Liver (tissue), 3 donors: ENCODE data around the gene FAIM2.

Source experiments
- CTCF ChIP-seq: fragments of 150-350 bp; IDR thresholded peaks from 2 replicates; pipeline ENCODE4 v1.5.1; 2017; ENCODE audit warnings: improper control_type of control experiment, low read depth, low read length; ENCODE audit not compliant: missing input control
- EGR1 ChIP-seq, 2 donors: IDR thresholded peaks; 2 replicates each; pipeline ENCODE4 v1.6.1; 2016 to 2018; ENCODE audit warnings: antibody characterized with exemption in 2 of 2, low read depth in 2 of 2
- FOXA1 ChIP-seq: IDR thresholded peaks from 2 replicates; pipeline ENCODE4 v1.6.1; 2016; ENCODE audit warnings: antibody characterized with exemption
- FOXA2 ChIP-seq: IDR thresholded peaks from 2 replicates; pipeline ENCODE4 v1.6.1; 2016; ENCODE audit warnings: antibody characterized with exemption
- GABPA ChIP-seq, 2 donors: IDR thresholded peaks in 1 of 2; conservative IDR thresholded peaks in 1 of 2; 2 replicates each; pipeline ENCODE4 v1.6.1; 2016; ENCODE audit warnings: antibody characterized with exemption in 2 of 2, mild to moderate bottlenecking in 1 of 2, moderate library complexity in 1 of 2
- HNF4G ChIP-seq: IDR thresholded peaks from 2 replicates; pipeline ENCODE4 v1.6.1; 2016; ENCODE audit warnings: antibody characterized with exemption
- JUND ChIP-seq, 2 donors: IDR thresholded peaks; 2 replicates each; pipeline ENCODE4 v1.6.1; 2016; ENCODE audit warnings: antibody characterized with exemption in 2 of 2
- REST ChIP-seq: IDR thresholded peaks from 2 replicates; pipeline ENCODE4 v1.6.1; 2016; ENCODE audit warnings: antibody characterized with exemption, mild to moderate bottlenecking
- SP1 ChIP-seq: IDR thresholded peaks from 2 replicates; pipeline ENCODE4 v1.6.1; 2018; ENCODE audit warnings: antibody characterized with exemption, mild to moderate bottlenecking
- TAF1 ChIP-seq: conservative IDR thresholded peaks from 2 replicates; pipeline ENCODE4 v1.6.1; 2016; ENCODE audit warnings: antibody characterized with exemption, mild to moderate bottlenecking
- YY1 ChIP-seq: IDR thresholded peaks from 2 replicates; pipeline ENCODE4 v1.6.1; 2016; ENCODE audit warnings: antibody characterized with exemption, mild to moderate bottlenecking
- TF ChIP-seq, protein P1 (sequence below): IDR thresholded peaks from 2 replicates; pipeline ENCODE4 v1.6.1; 2016; ENCODE audit warnings: antibody characterized with exemption
- donor health status: healthy.
- donor health status: healthy.

DNA sequence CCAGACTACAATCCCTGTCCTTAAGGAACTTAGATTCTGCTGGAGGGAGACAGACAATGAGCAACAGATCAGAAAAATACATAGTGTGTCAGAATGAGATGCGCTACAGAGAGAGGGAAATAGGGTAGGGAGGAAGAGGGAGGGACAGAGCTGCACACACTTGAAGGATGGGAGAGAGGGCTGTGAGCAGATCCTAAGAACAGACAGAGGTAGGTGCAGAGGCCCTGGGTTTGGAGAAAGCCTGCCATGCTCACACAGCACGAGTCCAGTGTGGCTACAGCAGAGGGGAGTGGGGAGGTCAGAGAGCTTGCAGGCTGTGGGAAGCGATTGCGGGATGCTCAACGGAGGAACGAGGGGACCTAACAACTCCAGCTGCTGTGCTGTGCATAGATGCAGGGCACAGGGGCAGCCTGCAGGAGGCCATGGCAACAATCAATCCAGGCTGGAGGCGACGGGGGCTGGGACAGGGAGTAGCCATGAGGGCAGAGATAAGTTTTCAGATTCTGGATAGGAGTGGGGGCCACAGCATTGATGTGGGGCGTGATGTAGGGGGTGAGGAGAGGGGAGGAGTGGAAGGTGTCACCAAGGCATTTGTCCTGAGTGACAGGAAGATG lies 20.7 kb downstream of the FAIM2 start:
- no peak for TF ChIP-seq CTCF
- no peak for TF ChIP-seq FOXA1
- TF ChIP-seq REST = no peak
- no peak for TF ChIP-seq GABPA (IDR thresholded peaks at IDR 0.05 in 1 of 2, conservative IDR thresholded peaks at IDR 0.05 in 1 of 2)
- TF ChIP-seq TAF1 = no peak
- TF ChIP-seq YY1 = no peak
- TF ChIP-seq EGR1 (IDR thresholded peaks at IDR 0.05; ENCODE audit: low read depth in 2 of 2) = no peak
- no peak for TF ChIP-seq FOXA2
- TF ChIP-seq SP1 = no peak
- TF ChIP-seq JUND (IDR thresholded peaks at IDR 0.05) = no peak
- no peak for TF ChIP-seq HNF4G
- TF ChIP-seq, protein P1, sequence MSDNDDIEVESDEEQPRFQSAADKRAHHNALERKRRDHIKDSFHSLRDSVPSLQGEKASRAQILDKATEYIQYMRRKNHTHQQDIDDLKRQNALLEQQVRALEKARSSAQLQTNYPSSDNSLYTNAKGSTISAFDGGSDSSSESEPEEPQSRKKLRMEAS = no peak
